Esophagus muscularis mucosa (tissue), 4 donors: ENCODE measurements around the gene LTA. TPM values are rescaled to one million over a fixed set of nuclear protein-coding genes. Genes with fewer than 3 reads are reported as not detected.

Experiments
- DNase-seq: peaks from one replicate; pipeline ENCODE4 v3.0.0-alpha.2; 2017; ENCODE audit errors: extremely low spot score
- H3K27ac ChIP-seq, 4 donors: fragments of 200-600 bp; sonication (generic); replicated peaks in 1 of 4; 1 replicate in 3 of 4; 2 replicates in 1 of 4; pipeline ENCODE4 v1.5.1; 2016 to 2019; ENCODE audit warnings: mild to moderate bottlenecking in 1 of 4
- H3K27me3 ChIP-seq, 4 donors: fragments of 200-600 bp; sonication (generic); one replicate each; pipeline versions ENCODE4 v1.5.1 to v1.6.0; 2016 to 2019
- H3K36me3 ChIP-seq, 4 donors: fragments of 200-600 bp; sonication (generic); one replicate each; pipeline ENCODE4 v1.5.1; 2016 to 2019
- H3K4me1 ChIP-seq, 4 donors: fragments of 200-600 bp; sonication (generic); one replicate each; pipeline ENCODE4 v1.5.1; 2016 to 2019
- H3K4me3 ChIP-seq, 4 donors: fragments of 200-600 bp; sonication (generic); 1 replicate in 2 of 4; 2 replicates in 2 of 4; pipeline ENCODE4 v1.5.1; 2016 to 2019; ENCODE audit warnings: mild to moderate bottlenecking in 4 of 4, moderate library complexity in 1 of 4
- H3K9me3 ChIP-seq, 4 donors: fragments of 200-600 bp; sonication (generic); 1 replicate in 3 of 4; 2 replicates in 1 of 4; pipeline ENCODE4 v1.5.1; 2016 to 2019
- CTCF ChIP-seq, 3 experiments: fragments of 200-600 bp in 2 of 3; fragments of 450-650 bp in 1 of 3; sonication (generic) in 2 of 3; IDR thresholded peaks; one replicate each; pipeline ENCODE4 v1.5.1; 2017 to 2019; ENCODE audit warnings: antibody characterized with exemption in 3 of 3, mild to moderate bottlenecking in 2 of 3, moderate library complexity in 1 of 3
- EP300 ChIP-seq: sonication (generic); formaldehyde crosslinking; IDR thresholded peaks from one replicate; pipeline ENCODE4 v1.6.1; 2017; ENCODE audit warnings: antibody characterized with exemption
- POLR2A ChIP-seq: fragments of 450-650 bp; IDR thresholded peaks from one replicate; pipeline ENCODE4 v1.6.1; 2017; ENCODE audit warnings: antibody characterized with exemption, moderate library complexity, mild to moderate bottlenecking, low read depth
- POLR2AphosphoS5 ChIP-seq, 2 donors: sonication (generic); formaldehyde crosslinking; IDR thresholded peaks; one replicate each; pipeline ENCODE4 v1.6.1; 2017; ENCODE audit warnings: antibody characterized with exemption in 2 of 2
- WGBS: methylation state at CpG from one replicate; pipeline ENCODE4 v1.1.5; 2018; 5-methylcytosine and 5-hydroxymethylcytosine counted together
- intact Hi-C: fragments of 100-400 bp; cut with DNase I; formaldehyde crosslinking; loops from one replicate; pipeline ENCODE4 v1.15.1; 2023
- total RNA-seq, 4 donors: library from RNA; depleted of rRNA; stranded (reverse); fragments of >200 nt; gene quantifications; one replicate each; pipeline versions ENCODE4 v1.1.0 to v1.2.1, GENCODE V29; 2016

LTA gene
- total RNA-seq, 4 donors from 2014 or later = not detected

DNA sequence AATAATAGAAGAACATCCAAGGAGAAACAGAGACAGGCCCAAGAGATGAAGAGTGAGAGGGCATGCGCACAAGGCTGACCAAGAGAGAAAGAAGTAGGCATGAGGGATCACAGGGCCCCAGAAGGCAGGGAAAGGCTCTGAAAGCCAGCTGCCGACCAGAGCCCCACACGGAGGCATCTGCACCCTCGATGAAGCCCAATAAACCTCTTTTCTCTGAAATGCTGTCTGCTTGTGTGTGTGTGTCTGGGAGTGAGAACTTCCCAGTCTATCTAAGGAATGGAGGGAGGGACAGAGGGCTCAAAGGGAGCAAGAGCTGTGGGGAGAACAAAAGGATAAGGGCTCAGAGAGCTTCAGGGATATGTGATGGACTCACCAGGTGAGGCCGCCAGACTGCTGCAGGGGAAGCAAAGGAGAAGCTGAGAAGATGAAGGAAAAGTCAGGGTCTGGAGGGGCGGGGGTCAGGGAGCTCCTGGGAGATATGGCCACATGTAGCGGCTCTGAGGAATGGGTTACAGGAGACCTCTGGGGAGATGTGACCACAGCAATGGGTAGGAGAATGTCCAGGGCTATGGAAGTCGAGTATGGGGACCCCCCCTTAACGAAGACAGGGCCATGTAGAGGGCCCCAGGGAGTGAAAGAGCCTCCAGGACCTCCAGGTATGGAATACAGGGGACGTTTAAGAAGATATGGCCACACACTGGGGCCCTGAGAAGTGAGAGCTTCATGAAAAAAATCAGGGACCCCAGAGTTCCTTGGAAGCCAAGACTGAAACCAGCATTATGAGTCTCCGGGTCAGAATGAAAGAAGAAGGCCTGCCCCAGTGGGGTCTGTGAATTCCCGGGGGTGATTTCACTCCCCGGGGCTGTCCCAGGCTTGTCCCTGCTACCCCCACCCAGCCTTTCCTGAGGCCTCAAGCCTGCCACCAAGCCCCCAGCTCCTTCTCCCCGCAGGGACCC, 2.3 kb downstream of the LTA start:
- H3K4me1 ChIP-seq = peaks cover 0 to 3% (median 0%) of the 10 kb centered on the region in 4 donors
- H3K9me3 ChIP-seq = no peaks in the 10 kb centered on the region
- no peak overlapping the region for H3K4me3 ChIP-seq
- no peak for TF ChIP-seq POLR2A
- no peak for TF ChIP-seq EP300
- WGBS = 84% methylated on average over 14 of the region's 14 CpGs
- DNase-seq = no peak
- peak overlapping the region in 2 of 4 donors; percentile 36 to 59 for H3K27ac ChIP-seq
- H3K36me3 ChIP-seq = no peaks in the 10 kb centered on the region
- intact Hi-C loops = no loop called here
- peaks cover 0 to 33% (median 0%) of the 10 kb centered on the region in 4 donors for H3K27me3 ChIP-seq

DNA sequence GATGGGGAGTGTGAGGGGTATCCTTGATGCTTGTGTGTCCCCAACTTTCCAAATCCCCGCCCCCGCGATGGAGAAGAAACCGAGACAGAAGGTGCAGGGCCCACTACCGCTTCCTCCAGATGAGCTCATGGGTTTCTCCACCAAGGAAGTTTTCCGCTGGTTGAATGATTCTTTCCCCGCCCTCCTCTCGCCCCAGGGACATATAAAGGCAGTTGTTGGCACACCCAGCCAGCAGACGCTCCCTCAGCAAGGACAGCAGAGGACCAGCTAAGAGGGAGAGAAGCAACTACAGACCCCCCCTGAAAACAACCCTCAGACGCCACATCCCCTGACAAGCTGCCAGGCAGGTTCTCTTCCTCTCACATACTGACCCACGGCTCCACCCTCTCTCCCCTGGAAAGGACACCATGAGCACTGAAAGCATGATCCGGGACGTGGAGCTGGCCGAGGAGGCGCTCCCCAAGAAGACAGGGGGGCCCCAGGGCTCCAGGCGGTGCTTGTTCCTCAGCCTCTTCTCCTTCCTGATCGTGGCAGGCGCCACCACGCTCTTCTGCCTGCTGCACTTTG, 3.3 kb downstream of the LTA start, which contains the start of gene TNF:
Gene TNF, plus strand, starts transcription at position 231 of the 567 bp plus-strand sequence. Its CDS starts 177 bp downstream, at position 408.
- intact Hi-C loops = no loop called here
- Histone ChIP-seq H3K27ac (peak within 1 kb of the TSS; percentile 36 to 59 (median 43)), H3K36me3 (no peaks in the 10 kb centered on the region), H3K4me1 (peaks cover 0 to 8% (median 3%) of the 10 kb centered on the region in 4 donors), H3K9me3 (no peaks in the 10 kb centered on the region), H3K27me3 (peaks cover 0 to 24% (median 0%) of the 10 kb centered on the region in 4 donors), H3K4me3 (peak within 1 kb of the TSS; percentile 36 to 50 (median 40))
- no peak for TF ChIP-seq EP300
- TF ChIP-seq POLR2AphosphoS5 (IDR thresholded peaks at IDR 0.05) = peak in 1 of 2 donors; percentile 70
- TF ChIP-seq POLR2A = no peak
- no peak for TF ChIP-seq CTCF (IDR thresholded peaks at IDR 0.05)
- DNase-seq = no peak
- 61% methylated on average over 16 of the region's 19 CpGs for WGBS

DNA sequence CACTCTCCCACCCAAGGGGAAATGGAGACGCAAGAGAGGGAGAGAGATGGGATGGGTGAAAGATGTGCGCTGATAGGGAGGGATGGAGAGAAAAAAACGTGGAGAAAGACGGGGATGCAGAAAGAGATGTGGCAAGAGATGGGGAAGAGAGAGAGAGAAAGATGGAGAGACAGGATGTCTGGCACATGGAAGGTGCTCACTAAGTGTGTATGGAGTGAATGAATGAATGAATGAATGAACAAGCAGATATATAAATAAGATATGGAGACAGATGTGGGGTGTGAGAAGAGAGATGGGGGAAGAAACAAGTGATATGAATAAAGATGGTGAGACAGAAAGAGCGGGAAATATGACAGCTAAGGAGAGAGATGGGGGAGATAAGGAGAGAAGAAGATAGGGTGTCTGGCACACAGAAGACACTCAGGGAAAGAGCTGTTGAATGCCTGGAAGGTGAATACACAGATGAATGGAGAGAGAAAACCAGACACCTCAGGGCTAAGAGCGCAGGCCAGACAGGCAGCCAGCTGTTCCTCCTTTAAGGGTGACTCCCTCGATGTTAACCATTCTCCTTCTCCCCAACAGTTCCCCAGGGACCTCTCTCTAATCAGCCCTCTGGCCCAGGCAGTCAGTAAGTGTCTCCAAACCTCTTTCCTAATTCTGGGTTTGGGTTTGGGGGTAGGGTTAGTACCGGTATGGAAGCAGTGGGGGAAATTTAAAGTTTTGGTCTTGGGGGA, 4.0 kb downstream of the LTA start:
- H3K36me3 ChIP-seq = no peaks in the 10 kb centered on the region
- peak overlapping the region; percentile 36 to 59 (median 43) for H3K27ac ChIP-seq
- peaks cover 0 to 19% (median 0%) of the 10 kb centered on the region in 4 donors for H3K27me3 ChIP-seq
- H3K9me3 ChIP-seq = no peaks in the 10 kb centered on the region
- H3K4me3 ChIP-seq = peak overlapping the region; percentile 36 to 50 (median 40)
- WGBS = 64% methylated on average over 8 of the region's 8 CpGs
- H3K4me1 ChIP-seq = peaks cover 4 to 11% (median 7%) of the 10 kb centered on the region in 4 donors
- TF ChIP-seq POLR2AphosphoS5 (IDR thresholded peaks at IDR 0.05) (no peak), CTCF (IDR thresholded peaks at IDR 0.05) (no peak), EP300 (no peak), POLR2A (no peak)
- no peak for DNase-seq
- intact Hi-C loops = no loop called here

- intact Hi-C loops = no loop called here
- H3K36me3 ChIP-seq = no peaks in the 10 kb centered on the region
- TF ChIP-seq EP300 (no peak), POLR2A (no peak), CTCF (IDR thresholded peaks at IDR 0.05) (no peak), POLR2AphosphoS5 (IDR thresholded peaks at IDR 0.05) (no peak)
- H3K9me3 ChIP-seq = no peaks in the 10 kb centered on the region
- DNase-seq = no peak
- no peak overlapping the region for H3K27ac ChIP-seq
- peaks cover 12 to 19% (median 15%) of the 10 kb centered on the region in 4 donors for H3K4me1 ChIP-seq
- H3K4me3 ChIP-seq = no peak overlapping the region
- 84% methylated on average over 19 of the region's 19 CpGs for WGBS
- peaks cover 0 to 13% (median 0%) of the 10 kb centered on the region in 4 donors for H3K27me3 ChIP-seq
These were observed 4.9 kb downstream of the LTA start for GRCh38 chr6:31576897-31577578.
